ENCODE results near the gene C17orf58. TPM values are rescaled to one million over a fixed set of nuclear protein-coding genes. Genes with fewer than 3 reads are reported as not detected.
"Not testable (repeated sequence)": the region's sequence is repeated elsewhere in the genome, so short reads cannot be mapped to it uniquely, and the experiment has no call there.

Gene C17orf58
- total RNA-seq, 1 donor: 5.7 TPM

DNA sequence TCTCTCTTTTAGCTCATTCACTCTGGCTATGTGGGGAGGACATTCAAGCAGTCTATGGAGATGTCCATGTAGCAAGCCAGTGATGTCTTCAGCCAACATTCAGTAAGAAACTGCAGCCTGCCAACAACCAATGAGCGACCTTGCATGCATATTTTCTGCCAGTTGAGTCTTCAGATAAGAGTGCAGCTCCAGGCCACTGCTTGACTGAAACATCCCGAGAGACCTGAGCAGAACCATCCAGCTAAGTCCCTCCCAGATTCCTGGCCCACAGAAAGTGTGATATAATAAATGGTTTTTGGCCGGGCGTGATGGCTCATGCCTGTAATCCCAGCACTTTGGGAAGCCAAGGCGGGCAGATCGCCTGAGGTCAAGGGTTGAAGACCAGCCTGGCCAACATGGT lies 10.5 kb upstream of the C17orf58 start:
- DNase-seq (ENCODE audit: low read depth in 2 of 3, low spot score in 2 of 3): no peak

DNA sequence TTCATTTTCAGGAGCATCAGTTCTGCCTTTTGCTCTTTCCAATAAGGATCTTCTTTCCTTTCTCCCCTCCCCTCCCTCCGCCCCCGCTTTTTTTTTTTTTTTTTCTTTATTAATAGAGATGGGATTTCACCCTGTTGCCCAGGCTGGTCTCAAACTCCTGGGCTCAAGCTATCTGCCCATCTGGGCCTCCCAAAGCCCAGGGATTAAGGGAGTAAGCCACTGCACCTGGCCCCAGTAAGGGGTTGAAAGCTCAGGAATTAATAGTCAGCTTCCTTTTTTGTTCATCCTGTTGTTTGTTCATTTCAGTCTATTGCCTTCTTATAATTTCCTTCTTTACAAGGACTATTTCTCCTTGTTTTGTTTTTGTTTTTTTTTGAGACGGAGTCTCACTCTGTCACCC lies 7.9 kb upstream of the C17orf58 start:
- no peak for DNase-seq (ENCODE audit: low read depth in 2 of 3, low spot score in 2 of 3)

DNA sequence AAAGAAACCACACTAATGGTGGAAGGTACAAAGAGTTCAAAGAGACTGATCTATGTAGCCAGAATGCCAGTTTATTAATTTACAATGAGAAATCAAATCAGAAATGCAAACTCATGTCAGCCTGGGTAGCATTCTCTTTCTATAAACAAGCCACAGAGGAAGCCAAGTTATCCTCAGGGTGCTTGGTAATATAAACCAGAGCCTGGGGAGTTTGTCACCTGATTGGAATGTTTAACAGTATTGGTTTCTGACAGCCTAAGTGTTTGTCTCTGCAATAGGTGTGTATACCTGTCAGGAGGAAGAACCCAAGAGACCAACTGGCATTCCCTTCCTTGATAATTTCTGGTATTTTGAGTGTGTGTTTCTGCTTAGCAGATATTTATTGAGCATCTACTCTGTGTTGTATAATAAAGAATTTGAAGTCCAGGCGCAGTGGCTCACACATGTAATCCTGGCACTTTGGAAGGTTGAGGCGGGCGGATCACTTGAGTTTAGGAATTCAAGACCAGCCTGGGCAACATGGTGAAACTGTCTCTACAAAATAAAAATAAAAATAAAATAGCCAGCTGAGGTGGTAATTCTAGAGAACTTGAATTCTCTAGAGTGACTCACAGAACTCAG lies 3.1 kb upstream of the C17orf58 start:
- DNase-seq (ENCODE audit: low read depth in 2 of 3, low spot score in 2 of 3): no peak

DNA sequence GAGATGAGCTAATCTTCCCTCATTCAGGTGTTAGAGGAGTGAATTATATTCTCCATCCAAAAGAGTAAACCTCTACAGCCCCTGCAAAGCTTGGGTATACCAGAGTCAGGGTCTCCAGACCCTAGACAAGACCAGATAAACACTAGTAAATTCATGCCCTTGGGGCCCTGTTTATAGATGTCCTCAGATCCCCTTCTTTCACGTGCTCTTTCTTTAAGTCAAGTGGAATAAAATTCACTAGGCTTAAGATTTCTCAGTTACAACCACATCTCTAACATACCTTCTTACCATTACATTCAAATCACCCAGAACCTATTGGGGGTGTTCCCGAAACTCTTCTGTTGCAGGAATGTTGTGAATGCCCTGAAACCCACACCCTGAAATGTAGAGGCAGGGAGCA lies 2.2 kb upstream of the C17orf58 start:
- no peak for DNase-seq (ENCODE audit: low read depth in 2 of 3, low spot score in 2 of 3)

DNA sequence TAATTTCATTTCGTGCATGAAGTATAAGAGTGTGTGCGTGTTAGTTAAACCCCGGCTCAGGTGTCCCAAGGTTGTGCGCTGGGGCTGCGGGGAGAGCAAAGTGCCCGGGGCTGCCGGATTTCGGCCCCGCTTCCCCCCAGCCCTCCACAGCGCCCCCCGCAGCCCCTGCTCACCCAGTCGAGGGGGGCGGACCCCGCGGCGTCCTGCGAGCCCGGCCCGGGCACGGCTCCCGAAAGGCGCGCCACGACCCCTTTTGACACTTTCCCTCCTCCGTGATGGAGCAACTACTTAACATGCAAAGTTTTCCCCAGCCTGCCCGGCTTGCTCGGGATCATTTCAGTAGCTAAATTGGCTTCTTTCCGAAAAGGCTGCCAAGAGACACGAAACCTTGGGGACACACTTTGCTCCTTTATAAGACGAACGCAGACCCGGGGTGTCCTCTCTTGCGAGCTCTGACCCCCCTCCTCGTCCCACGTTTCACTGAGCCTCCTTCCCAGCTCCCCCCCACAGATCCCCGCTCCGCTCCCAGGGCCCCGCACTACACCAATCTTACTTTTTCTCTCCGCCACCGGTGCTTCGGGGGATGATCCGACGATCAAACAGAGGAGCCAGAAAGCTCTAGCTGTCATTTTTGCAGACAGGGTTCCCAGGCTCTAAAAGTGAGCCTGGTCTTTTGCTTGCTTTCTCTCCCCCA lies 552 bp downstream of the C17orf58 start:
- DNase-seq (ENCODE audit: low read depth in 2 of 3, low spot score in 2 of 3): peak in 1 of 3 donors; percentile 17

DNA sequence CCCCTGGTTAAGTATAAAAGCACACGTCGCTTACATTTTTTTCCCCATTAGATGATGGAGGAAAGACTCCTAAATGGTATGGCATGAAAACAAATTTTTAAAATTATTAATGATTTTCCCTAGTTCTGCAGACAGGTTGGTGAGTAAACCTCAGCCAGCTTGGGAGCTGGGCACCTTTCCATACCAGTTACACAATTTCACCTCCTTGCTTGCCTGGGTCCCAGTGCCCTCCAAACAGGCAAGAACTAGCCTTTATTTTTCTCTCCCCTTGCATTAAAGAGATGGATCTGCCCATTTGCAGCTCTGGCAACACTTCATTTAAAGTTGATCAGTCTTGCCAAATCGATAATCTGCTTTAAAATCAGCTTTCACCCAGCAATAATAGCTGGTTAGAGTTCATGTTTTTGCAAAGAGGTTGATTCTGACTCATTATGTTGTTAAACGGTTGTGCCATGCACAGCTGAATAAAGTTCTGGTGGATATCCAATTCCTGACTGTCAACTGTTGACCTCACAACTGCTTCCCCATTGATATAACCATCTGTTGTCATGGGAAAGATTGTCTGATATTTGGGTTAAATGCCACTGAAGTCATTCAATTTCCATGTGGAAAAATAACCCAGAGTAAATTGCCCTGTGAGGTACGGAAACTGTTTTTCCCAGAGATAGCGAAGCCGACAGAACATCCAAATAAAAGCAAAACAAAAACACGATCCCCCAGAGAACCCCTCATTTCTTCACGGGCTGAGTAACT lies 1.3 kb downstream of the C17orf58 start:
- peak in 1 of 3 donors; percentile 19 for DNase-seq (ENCODE audit: low read depth in 2 of 3, low spot score in 2 of 3)

DNA sequence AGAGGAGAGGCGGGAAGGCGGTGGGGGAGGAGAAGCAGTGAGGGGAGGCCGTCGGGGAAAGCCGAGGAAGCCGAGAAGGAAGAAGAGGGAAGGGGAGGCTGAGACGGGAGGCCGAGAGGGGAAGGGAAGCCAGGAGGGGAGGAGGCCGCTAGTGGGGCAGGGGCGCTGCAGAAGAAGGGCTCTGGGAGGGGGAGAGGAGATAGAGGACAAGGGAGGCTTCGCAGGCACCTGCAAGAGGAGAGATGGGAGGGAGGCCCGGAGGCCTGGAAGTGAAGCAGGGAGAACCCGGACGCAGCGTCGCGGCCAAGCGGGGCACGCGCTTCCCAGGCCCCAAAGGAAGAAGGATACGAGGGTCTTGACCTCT lies 2.3 kb downstream of the C17orf58 start:
- DNase-seq (ENCODE audit: low read depth in 2 of 3, low spot score in 2 of 3): peak in 1 of 3 donors; percentile 24

DNA sequence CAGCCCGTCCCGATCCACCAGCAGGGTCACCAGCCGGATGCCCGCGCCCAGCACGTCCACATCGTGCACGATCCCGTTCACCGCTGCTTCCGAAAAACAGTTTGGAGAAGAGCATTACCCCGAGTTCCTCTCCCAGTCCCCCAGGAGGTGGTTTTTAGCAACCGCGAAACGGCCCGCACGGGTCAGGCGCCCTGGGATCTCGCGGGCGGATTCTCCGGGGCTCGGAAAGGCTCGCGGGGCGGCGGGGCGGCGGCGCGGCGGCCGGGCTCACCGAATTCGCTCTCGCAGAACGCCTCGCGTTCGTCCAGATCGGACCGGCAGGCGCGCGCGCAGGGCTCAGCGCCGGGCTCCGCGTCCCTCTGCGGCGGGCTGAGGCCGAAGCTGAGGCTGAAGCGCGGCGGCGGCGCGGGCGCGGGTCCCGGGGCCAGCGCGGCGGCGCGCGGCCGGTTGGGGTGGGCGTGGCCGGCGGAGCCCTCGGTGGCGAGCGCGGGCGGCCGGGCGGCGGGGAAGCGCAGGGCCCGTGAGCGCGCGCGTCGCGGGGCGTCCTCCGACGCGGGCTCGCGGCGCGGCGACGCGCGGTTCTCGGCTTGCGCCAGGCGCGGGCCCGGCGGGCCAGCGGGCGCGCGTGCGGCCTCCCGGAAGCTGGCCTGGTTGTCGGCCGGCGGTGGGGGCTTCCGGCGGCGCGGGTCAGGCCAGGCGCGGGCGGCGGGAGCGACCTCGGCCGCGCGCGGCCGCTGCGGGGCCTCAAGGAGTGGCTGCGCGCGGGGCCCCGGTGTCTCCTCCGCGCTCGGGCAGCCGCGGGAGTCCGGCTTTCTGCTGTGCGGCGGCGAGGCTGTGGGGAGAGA lies 2.9 kb downstream of the C17orf58 start:
- DNase-seq (ENCODE audit: low read depth in 2 of 3, low spot score in 2 of 3): peak; percentile 46 to 77 (median 75)

DNA sequence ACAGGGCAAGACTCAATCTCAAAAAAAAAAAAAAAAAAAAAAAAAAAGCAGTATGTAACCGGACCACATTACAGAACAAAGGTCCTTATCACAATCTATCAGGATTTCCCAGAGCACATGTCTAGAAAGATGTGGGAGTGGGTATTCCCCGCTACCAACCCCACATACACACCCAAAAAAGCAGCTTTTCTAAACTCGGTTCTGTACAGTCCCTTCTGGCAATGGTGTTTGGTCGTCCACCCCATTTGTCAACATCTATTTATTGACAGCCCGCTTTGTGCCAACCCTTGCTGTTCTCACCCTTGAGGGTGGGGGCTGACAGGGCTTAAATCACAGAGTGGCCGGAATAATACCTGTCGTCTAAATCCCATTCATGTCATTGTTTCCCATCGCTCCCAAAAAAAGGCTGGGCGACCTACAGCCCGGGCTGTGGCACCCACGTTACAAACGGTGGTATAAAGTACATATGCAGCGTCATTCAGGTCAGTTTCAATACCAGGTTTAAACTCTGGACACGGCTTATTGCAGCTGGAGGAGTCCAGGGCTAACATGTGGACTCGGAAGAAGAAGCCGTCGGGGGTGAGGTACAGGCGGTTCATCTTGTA lies 3.6 kb downstream of the C17orf58 start:
- peak in 2 of 3 donors; percentile 44 to 45 for DNase-seq (ENCODE audit: low read depth in 2 of 3, low spot score in 2 of 3)

DNA sequence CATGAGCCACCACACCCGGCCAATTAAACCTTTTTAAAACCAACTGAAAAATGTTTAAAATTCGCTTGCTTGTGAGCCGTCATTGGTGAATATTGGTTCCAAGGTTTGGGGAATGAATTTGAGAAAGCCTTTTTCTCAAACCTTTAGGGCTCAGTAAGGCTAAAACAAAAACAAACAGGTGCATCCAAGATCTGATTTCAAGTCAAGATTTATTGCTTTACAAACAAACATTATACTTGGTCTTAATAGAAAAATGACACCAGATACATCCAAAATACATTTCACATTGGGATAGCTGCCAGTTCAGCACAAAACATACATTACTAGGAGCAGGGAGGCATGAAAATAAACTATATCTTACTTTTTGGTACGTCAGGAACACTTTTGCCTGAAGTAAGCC lies 5.4 kb downstream of the C17orf58 start:
- DNase-seq (ENCODE audit: low read depth in 2 of 3, low spot score in 2 of 3): no peak

DNA sequence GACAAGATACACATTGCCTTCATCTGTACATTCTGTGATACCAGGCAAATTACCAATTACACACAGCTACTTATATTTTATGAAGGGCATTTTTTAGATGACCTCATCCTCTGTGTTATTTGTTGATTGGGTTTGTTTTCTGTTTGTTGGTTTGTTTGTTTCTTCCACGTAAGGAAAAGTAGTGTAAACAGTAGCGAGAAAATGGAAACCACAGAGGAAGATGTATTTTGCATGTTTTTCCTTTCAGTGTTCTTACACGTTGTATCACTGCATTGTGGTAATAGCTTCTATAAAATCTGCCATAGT lies 12.9 kb downstream of the C17orf58 start:
- DNase-seq (ENCODE audit: low read depth in 2 of 3, low spot score in 2 of 3): no peak

DNA sequence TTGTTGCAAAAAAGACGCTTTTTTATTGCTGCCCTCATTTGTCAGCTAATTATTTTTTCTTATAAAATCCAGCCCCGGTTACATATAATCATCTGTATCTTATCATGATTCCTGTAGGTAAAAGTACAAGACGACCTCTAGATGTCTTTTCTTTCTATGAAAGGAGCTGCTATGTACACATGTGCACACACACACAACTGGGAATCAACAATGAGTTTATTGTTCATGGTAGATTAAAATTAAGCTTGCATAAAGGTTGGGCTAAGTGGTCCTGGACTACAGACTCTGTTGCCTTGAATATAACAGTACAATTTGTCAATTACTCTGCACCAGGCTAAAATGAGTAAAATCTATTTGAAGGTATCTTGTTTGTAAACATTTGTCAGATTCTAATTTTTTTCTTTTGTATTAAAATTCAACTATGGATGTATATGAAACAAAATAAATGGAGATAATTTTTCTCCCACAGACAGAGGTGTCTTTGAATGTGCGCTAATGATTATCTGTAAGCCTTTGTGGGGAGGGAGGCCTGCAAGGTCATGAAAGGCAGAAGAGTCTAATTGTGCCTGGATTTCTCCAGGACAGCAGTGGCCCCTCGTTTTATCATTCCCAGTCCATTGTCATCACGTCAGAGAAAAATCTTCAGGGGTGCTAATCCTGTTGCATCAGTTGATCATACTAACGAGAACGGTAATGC lies 13.4 kb downstream of the C17orf58 start:
- DNase-seq (ENCODE audit: low read depth in 2 of 3, low spot score in 2 of 3): no peak

DNA sequence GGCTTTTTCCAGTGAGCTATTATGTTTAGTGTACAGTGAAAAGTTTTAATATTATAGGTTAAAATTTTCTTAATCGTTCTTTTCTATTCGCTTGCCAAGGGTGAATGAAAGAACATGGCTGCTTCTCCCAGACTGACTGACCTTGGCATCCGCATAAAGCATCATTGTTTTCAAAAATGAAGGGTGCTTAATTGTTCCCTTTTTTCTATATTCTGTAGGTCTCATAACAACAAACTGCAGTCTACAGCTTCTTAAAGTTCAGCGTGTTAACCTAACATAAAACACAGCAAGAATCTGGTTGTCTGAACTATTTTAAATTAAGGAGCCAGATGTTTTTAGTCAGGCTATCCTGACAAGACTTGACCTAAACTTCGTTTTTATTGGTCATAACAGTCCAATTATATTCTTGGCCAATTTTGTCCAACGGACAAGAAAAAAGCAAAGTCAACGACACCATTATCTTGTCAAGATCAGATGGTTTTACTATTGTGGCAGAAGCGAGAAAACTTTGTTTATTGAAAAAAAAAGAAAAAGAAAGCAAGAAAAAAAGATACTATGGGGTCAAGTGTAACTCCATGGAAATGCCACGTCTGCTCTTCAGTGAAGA lies 14.1 kb downstream of the C17orf58 start:
- no peak for DNase-seq (ENCODE audit: low read depth in 2 of 3, low spot score in 2 of 3)

DNA sequence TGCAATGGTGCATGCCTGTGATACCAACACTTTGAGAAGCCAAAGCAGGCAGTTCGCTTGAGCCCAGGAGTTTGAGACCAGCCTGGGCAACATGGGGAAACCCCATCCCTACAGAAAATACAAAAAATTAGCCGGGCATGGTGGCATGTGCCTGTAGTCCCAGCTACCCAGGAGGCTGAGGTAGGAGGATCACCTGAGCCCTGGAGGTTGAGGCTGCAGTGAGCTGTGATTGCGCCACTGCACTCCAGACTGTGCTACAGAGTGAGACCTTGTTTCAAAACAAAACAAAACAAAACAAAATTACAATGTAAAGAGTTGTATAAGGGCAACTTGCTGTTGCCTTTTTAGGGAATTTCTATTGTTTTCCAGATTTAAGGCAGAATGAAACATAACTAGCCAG lies 15.4 kb downstream of the C17orf58 start:
- DNase-seq (ENCODE audit: low read depth in 2 of 3, low spot score in 2 of 3): not testable (repeated sequence)

DNA sequence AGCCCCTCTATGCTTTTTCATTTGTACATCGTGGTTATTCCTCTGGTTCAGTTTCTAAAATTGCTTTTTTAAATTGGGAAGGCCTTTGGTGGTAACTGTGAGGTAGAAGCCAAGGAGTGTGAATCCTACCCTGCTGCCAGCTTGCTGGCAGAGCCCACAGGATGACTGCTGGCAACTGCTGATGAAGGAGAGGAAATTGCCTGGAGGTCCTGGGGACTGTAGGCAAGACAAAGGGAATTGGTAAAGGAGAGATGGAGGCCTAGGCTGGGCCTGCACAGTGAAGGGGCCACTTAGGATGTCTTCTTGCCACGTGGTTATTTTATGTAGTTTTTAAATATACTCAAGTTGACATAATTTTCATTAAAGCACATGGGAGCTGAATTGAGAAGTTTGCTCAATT lies 15.8 kb downstream of the C17orf58 start:
- no peak for DNase-seq (ENCODE audit: low read depth in 2 of 3, low spot score in 2 of 3)

DNA sequence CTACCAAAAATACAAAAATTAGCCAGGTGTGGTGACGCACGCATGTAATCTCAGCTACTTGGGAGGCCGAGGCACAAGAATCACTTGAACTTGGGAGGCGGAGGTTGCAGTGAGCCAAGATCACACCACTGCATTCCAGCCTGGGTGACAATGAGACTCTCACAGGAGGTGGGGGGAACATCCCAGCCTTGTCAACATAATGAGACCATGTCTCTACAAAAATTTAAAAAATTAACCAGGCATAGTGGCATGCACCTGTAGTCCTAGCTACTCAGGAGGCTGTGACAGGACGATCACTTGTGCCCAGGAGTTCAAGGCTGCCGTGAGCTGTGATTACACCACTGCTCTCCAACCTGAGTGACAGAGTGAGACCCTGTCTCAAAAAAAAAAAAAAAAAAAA lies 20.0 kb downstream of the C17orf58 start:
- not testable (repeated sequence) for DNase-seq (ENCODE audit: low read depth in 2 of 3, low spot score in 2 of 3)

DNA sequence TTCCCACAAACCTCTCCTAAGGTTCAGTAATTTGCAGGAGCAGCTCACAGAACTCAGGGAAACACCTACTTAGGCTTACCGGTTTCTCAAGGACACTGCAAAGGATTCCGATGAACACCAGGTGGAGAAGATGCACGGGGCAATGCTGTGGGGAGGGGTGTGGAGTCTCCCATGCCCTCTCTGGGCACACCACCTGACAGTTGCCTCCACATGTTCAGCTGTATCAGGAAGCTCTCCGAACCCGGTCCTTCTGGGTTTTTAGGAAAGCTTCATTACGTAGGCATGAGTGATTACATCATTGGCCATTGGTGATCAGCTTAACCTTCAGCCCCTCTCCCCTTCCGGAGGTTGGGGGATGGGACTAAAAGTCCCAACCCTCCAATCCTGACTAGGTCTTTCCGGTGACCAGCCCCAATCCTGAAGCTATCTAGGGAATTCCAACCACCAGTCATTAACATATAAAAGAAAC lies 21.6 kb downstream of the C17orf58 start:
- no peak for DNase-seq (ENCODE audit: low read depth in 2 of 3, low spot score in 2 of 3)

DNA sequence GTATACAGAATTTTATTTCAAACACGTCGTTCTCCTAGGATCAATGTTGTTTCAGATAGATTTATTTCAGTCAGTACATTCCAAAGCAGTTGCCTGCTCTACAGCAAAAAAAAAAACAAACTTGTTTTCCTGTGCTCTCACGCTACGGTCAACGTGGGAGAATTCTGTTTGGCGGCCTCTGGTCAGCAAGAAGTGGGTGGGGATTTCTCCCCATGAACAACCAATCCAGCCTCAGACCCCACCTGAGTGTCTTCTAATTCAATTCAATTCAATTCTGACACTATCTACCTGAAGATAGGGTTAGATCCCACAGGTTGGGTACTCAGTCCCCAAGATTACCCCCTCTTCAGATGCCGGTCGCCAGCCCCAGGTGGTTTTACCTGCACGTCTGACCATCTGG lies 22.1 kb downstream of the C17orf58 start:
- no peak for DNase-seq (ENCODE audit: low read depth in 2 of 3, low spot score in 2 of 3)

DNA sequence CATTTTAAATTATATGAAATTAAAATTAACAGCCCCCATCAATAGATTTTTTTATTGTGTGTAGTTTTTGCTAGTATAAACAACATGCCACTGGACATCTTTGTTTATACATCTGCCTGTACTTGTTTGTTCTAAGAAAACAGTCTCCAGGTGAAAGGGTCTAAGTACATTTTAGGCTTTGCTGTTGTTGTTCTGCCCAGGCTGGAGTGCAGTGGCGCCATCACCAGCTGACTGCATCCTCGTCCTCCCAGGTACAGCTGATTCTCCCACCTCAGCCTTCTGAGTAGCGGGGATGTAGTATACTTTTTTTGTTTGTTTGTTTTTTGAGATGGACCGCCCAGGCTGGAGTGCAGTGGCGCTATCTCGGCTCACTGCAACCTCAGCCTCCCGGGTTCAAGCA lies 25.5 kb downstream of the C17orf58 start:
- DNase-seq (ENCODE audit: low read depth in 2 of 3, low spot score in 2 of 3): no peak

DNA sequence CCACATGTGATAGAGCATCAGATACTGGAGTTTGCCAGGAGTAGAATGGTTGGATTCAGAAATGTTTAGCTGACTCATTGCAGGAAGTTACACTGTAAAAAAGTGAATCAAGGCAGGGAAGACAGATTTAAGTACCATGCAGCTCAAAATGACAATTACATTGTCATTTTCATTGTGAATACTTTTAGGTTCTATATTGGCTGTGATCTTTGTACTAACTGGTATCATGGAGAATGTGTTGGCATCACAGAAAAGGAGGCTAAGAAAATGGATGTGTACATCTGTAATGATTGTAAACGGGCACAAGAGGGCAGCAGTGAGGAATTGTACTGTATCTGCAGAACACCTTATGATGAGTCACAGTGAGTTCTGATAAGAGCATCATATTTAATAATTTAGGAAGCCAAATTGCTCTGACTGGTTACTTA lies 33.1 kb downstream of the C17orf58 start:
- peak; percentile 35 to 84 (median 59) for DNase-seq (ENCODE audit: low read depth in 2 of 3, low spot score in 2 of 3)
